Measurements from ENCODE around the gene CREB5.

CREB5 gene

GRCh38 chr7:28626624-28627262 is 214.4 kb downstream of the CREB5 start:
- H3K36me3 ChIP-seq (ENCODE audit: insufficient read depth, low read length) = no peaks in the 10 kb centered on the region
- H3F3A ChIP-seq (ENCODE audit: low read depth) = no peaks in the 10 kb centered on the region
- H3K4me3 ChIP-seq (ENCODE audit: low read length, poor library complexity, severe bottlenecking) = no peak overlapping the region
- no peaks in the 10 kb centered on the region for H3K79me2 ChIP-seq (ENCODE audit: insufficient read depth, low read length)
- no peaks in the 10 kb centered on the region for H3K9me2 ChIP-seq (replicated peaks; ENCODE audit: low read depth, low read length)
- no peaks in the 10 kb centered on the region for H4K20me1 ChIP-seq (ENCODE audit: insufficient read depth, low read length, poor library complexity, severe bottlenecking)
- peaks cover 3% of the 10 kb centered on the region for H3K4me1 ChIP-seq (ENCODE audit: insufficient read depth, low read length, poor library complexity, severe bottlenecking)
- peak overlapping the region; percentile 91 for H2AFZ ChIP-seq (ENCODE audit: low read length)
- no peaks in the 10 kb centered on the region for H3K27me3 ChIP-seq (ENCODE audit: insufficient read depth, low read length, poor library complexity, severe bottlenecking)
- no peaks in the 10 kb centered on the region for H3K9me3 ChIP-seq (ENCODE audit: insufficient read depth, low read depth, low read length)
- H3K9ac ChIP-seq (ENCODE audit: low read depth, low read length, poor library complexity, severe bottlenecking) = peak overlapping the region; percentile 8
- peak overlapping the region; percentile 37 for H3K4me2 ChIP-seq (ENCODE audit: low read depth, low read length, poor library complexity, severe bottlenecking)
- no peak for TF ChIP-seq EZH2phosphoT487 (IDR thresholded peaks at IDR 0.05; ENCODE audit: borderline replicate concordance)
- TF ChIP-seq, protein P1, sequence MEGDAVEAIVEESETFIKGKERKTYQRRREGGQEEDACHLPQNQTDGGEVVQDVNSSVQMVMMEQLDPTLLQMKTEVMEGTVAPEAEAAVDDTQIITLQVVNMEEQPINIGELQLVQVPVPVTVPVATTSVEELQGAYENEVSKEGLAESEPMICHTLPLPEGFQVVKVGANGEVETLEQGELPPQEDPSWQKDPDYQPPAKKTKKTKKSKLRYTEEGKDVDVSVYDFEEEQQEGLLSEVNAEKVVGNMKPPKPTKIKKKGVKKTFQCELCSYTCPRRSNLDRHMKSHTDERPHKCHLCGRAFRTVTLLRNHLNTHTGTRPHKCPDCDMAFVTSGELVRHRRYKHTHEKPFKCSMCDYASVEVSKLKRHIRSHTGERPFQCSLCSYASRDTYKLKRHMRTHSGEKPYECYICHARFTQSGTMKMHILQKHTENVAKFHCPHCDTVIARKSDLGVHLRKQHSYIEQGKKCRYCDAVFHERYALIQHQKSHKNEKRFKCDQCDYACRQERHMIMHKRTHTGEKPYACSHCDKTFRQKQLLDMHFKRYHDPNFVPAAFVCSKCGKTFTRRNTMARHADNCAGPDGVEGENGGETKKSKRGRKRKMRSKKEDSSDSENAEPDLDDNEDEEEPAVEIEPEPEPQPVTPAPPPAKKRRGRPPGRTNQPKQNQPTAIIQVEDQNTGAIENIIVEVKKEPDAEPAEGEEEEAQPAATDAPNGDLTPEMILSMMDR (conservative IDR thresholded peaks at IDR 0.05; ENCODE audit: low read length) = peak; percentile 87

DNA sequence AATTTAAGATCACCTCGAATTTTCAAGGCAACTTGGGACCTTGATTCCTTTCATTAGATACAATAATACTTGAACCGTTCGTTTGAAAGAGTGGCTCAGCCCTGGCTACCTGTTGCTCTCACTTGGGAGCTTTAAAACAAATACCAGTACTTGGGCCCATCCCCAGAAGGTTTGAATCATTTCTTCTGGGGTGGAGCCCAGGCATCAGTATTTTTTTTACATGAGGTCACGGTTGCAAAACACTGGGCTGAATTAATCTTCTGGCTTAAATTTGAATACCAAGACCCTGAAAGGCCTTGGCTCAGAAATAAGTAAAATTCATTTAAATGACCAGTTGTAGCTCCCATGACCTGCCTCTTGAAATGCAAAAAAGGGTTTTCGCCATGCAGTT is 214.9 kb downstream of the CREB5 start:
- Histone ChIP-seq H2AFZ (ENCODE audit: low read length) (no peak overlapping the region), H3K79me2 (ENCODE audit: insufficient read depth, low read length) (no peaks in the 10 kb centered on the region), H3K4me3 (ENCODE audit: low read length, poor library complexity, severe bottlenecking) (no peak overlapping the region), H4K20me1 (ENCODE audit: insufficient read depth, low read length, poor library complexity, severe bottlenecking) (no peaks in the 10 kb centered on the region), H3K9ac (ENCODE audit: low read depth, low read length, poor library complexity, severe bottlenecking) (no peak overlapping the region), H3F3A (ENCODE audit: low read depth) (no peaks in the 10 kb centered on the region), H3K4me1 (ENCODE audit: insufficient read depth, low read length, poor library complexity, severe bottlenecking) (peaks cover 3% of the 10 kb centered on the region), H3K4me2 (ENCODE audit: low read depth, low read length, poor library complexity, severe bottlenecking) (no peak overlapping the region), H3K36me3 (ENCODE audit: insufficient read depth, low read length) (no peaks in the 10 kb centered on the region), H3K27me3 (ENCODE audit: insufficient read depth, low read length, poor library complexity, severe bottlenecking) (no peaks in the 10 kb centered on the region), H3K9me2 (replicated peaks; ENCODE audit: low read depth, low read length) (no peaks in the 10 kb centered on the region), H3K9me3 (ENCODE audit: insufficient read depth, low read depth, low read length) (no peaks in the 10 kb centered on the region)
- no peak for TF ChIP-seq EZH2phosphoT487 (IDR thresholded peaks at IDR 0.05; ENCODE audit: borderline replicate concordance)
- TF ChIP-seq, protein P1 (conservative IDR thresholded peaks at IDR 0.05; ENCODE audit: low read length) = no peak

DNA sequence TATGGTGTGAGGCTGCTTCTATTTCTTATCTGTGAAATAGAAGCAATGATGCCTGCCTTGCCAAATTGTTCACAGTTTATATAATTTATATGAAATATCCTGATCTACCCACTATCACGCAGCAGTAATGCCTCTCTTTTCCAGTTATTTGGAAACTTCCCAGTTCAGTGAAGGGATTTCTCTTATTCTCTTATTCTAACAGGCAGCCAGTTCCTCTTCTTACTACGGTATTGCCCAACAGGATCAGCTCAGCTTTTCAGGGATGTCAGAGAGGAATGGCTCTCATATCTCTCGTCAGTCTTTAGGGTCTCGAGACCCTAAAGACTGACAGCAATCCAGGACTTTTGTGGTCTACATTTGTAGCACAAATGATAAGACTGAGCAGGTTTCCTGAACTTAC is 215.6 kb downstream of the CREB5 start:
- H2AFZ ChIP-seq (ENCODE audit: low read length) = no peak overlapping the region
- H3K79me2 ChIP-seq (ENCODE audit: insufficient read depth, low read length) = no peaks in the 10 kb centered on the region
- H3K27me3 ChIP-seq (ENCODE audit: insufficient read depth, low read length, poor library complexity, severe bottlenecking) = no peaks in the 10 kb centered on the region
- no peaks in the 10 kb centered on the region for H3K9me2 ChIP-seq (replicated peaks; ENCODE audit: low read depth, low read length)
- H3K9me3 ChIP-seq (ENCODE audit: insufficient read depth, low read depth, low read length) = no peaks in the 10 kb centered on the region
- H3K4me3 ChIP-seq (ENCODE audit: low read length, poor library complexity, severe bottlenecking) = no peak overlapping the region
- no peaks in the 10 kb centered on the region for H4K20me1 ChIP-seq (ENCODE audit: insufficient read depth, low read length, poor library complexity, severe bottlenecking)
- no peak overlapping the region for H3K9ac ChIP-seq (ENCODE audit: low read depth, low read length, poor library complexity, severe bottlenecking)
- no peaks in the 10 kb centered on the region for H3F3A ChIP-seq (ENCODE audit: low read depth)
- no peaks in the 10 kb centered on the region for H3K36me3 ChIP-seq (ENCODE audit: insufficient read depth, low read length)
- H3K4me1 ChIP-seq (ENCODE audit: insufficient read depth, low read length, poor library complexity, severe bottlenecking) = peaks cover 3% of the 10 kb centered on the region
- no peak overlapping the region for H3K4me2 ChIP-seq (ENCODE audit: low read depth, low read length, poor library complexity, severe bottlenecking)
- no peak for TF ChIP-seq EZH2phosphoT487 (IDR thresholded peaks at IDR 0.05; ENCODE audit: borderline replicate concordance)
- TF ChIP-seq, protein P1 (conservative IDR thresholded peaks at IDR 0.05; ENCODE audit: low read length) = no peak

Data from Loucy (cell line).